HG03108 (cell line): ENCODE data around the gene FBLIM1.

Experiments
- ATAC-seq: cut with Tn5 transposase; IDR thresholded peaks from one replicate; pipeline ENCODE4 v1.9.1; 2021; ENCODE audit warnings: moderate library complexity; ENCODE audit not compliant: unreplicated experiment

The FBLIM1 gene

GRCh38 chr1:15744122-15744679, 14.4 kb upstream of the FBLIM1 start:
- no peak for ATAC-seq

- ATAC-seq, result no peak
These were observed 11.2 kb upstream of the FBLIM1 start for GRCh38 chr1:15747378-15747777.

- no peak for ATAC-seq
These were observed 10.3 kb upstream of the FBLIM1 start for GRCh38 chr1:15748264-15748663.

GRCh38 chr1:15748690-15749398, 9.8 kb upstream of the FBLIM1 start:
- ATAC-seq, result no peak

- ATAC-seq, result no peak
These were observed 8.9 kb upstream of the FBLIM1 start for GRCh38 chr1:15749399-15750291.

GRCh38 chr1:15750924-15751323, 7.7 kb upstream of the FBLIM1 start:
- ATAC-seq, result no peak

- ATAC-seq, result no peak
These were observed 6.9 kb upstream of the FBLIM1 start for GRCh38 chr1:15751717-15752116.

GRCh38 chr1:15753776-15754175, 4.8 kb upstream of the FBLIM1 start:
- no peak for ATAC-seq

GRCh38 chr1:15755021-15755645, 3.5 kb upstream of the FBLIM1 start:
- ATAC-seq, result no peak

- ATAC-seq, result no peak
These were observed 3.0 kb upstream of the FBLIM1 start for GRCh38 chr1:15755646-15756040.

- ATAC-seq, result no peak
These were observed 2.2 kb upstream of the FBLIM1 start for GRCh38 chr1:15756143-15757015.

- no peak for ATAC-seq
These were observed 1.5 kb upstream of the FBLIM1 start for GRCh38 chr1:15757016-15757543.

- no peak for ATAC-seq
These were observed 836 bp upstream of the FBLIM1 start for GRCh38 chr1:15757575-15758342.

GRCh38 chr1:15758953-15759661, 512 bp downstream of the FBLIM1 start:
- no peak for ATAC-seq

GRCh38 chr1:15760520-15761211, 2.1 kb downstream of the FBLIM1 start:
- no peak for ATAC-seq

- ATAC-seq, result no peak
These were observed 3.0 kb downstream of the FBLIM1 start for GRCh38 chr1:15761366-15762128.

- no peak for ATAC-seq
These were observed 4.0 kb downstream of the FBLIM1 start for GRCh38 chr1:15762546-15762945.
